SU-DHL-6 (cell line): ENCODE data around the gene HINT1.

Experiments used
- H2AFZ ChIP-seq: fragments of 200-600 bp; sonication (generic); 2 replicates; pipeline ENCODE4 v1.6.1; 2014; ENCODE audit warnings: low read depth, mild to moderate bottlenecking, moderate library complexity, mixed read lengths, antibody characterized with exemption, low read length; ENCODE audit not compliant: severe bottlenecking
- H3F3A ChIP-seq: fragments of 200-600 bp; shearing (Covaris generic); 2 replicates; pipeline ENCODE4 v1.6.0; 2016; ENCODE audit warnings: antibody characterized with exemption, mild to moderate bottlenecking; ENCODE audit not compliant: insufficient read depth
- H3K27ac ChIP-seq: fragments of 200-600 bp; sonication (generic); 2 replicates; pipeline ENCODE4 v1.5.1; 2016; ENCODE audit warnings: low read depth, mild to moderate bottlenecking, low read length, moderate library complexity, mixed read lengths
- H3K27me3 ChIP-seq: fragments of 200-600 bp; sonication (generic), shearing (Covaris generic); 2 replicates; pipeline ENCODE4 v1.6.0; 2014; ENCODE audit warnings: mild to moderate bottlenecking, low read length
- H3K36me3 ChIP-seq: fragments of 200-600 bp; sonication (generic); 2 replicates; pipeline ENCODE4 v1.6.1; 2014; ENCODE audit warnings: mild to moderate bottlenecking, low read length, mixed read lengths
- H3K4me2 ChIP-seq: fragments of 300-600, 200-600 bp; shearing (Covaris generic), sonication (generic); 2 replicates; pipeline ENCODE4 v1.6.0; 2014; ENCODE audit warnings: low read length, low read depth, mild to moderate bottlenecking; ENCODE audit not compliant: poor library complexity, severe bottlenecking
- H3K4me3 ChIP-seq: fragments of 200-600 bp; sonication (generic); 2 replicates; pipeline ENCODE4 v1.5.1; 2014; ENCODE audit warnings: antibody characterized with exemption, low read length, mild to moderate bottlenecking, mixed read lengths; ENCODE audit not compliant: insufficient read depth, poor library complexity, severe bottlenecking
- H3K79me2 ChIP-seq: fragments of 200-600 bp; sonication (generic); 2 replicates; pipeline ENCODE4 v1.6.1; 2014; ENCODE audit warnings: mild to moderate bottlenecking, low read length, moderate library complexity; ENCODE audit not compliant: insufficient read depth
- H3K9ac ChIP-seq: fragments of 200-600 bp; sonication (generic); 2 replicates; pipeline ENCODE4 v1.7.0; 2014; ENCODE audit warnings: mild to moderate bottlenecking, low read length
- H3K9me2 ChIP-seq: fragments of 200-600 bp; sonication (generic); replicated peaks from 2 replicates; pipeline ENCODE4 v1.6.1; 2014; ENCODE audit warnings: low read length; ENCODE audit not compliant: insufficient read depth
- H3K9me3 ChIP-seq: fragments of 200-600 bp; sonication (generic); 2 replicates; pipeline ENCODE4 v1.6.1; 2014; ENCODE audit warnings: low read length, mixed read lengths; ENCODE audit not compliant: insufficient read depth
- H4K20me1 ChIP-seq: fragments of 200-600 bp; sonication (generic); 2 replicates; pipeline ENCODE4 v1.6.1; 2014; ENCODE audit warnings: low read depth, mild to moderate bottlenecking, antibody characterized with exemption, low read length, moderate library complexity, mixed read lengths
- CTCF ChIP-seq: fragments of 200-600 bp; sonication (generic); IDR thresholded peaks from one replicate; pipeline ENCODE4 v1.5.1; 2017; ENCODE audit warnings: antibody characterized with exemption, mild to moderate bottlenecking, low read length, moderate library complexity; ENCODE audit not compliant: insufficient read depth, poor library complexity, severe bottlenecking
- EZH2phosphoT487 ChIP-seq: fragments of 200-600 bp; sonication (generic), shearing (Covaris generic); conservative IDR thresholded peaks from 2 replicates; pipeline ENCODE4 v1.6.1; 2018; ENCODE audit warnings: mild to moderate bottlenecking, antibody characterized with exemption, low read length, moderate library complexity, mixed read lengths

Gene HINT1

DNA sequence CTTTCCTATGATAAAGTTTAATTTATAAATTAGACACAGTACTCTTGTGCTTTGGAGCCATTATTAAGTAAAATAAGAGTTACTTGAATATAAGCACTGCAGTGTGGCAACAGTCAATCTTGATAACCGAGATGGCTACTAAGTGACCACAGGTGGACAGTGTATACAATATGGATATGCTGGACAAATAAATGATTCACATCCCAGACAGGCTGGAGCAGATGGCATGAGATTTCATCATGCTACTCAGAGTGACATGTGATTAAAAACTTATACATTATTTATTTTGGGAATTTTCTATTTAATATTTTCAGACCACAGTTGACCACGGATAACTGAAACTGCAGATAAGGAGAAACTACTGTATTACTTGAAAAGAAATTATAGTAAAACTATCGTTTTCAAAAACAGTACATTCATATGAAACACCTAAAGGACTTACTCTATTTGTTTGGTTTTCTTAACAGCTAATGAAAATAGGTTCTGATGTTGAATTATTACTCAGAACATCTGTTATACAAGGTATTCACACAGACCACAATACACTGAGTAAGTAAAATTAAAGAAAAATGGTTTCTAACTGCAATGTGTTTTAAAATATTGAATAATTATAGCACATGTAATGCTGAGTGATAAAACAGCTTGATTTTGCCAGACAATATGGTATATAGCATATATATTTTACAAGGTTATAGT is 21.7 kb upstream of the HINT1 start:
- Histone ChIP-seq H3K36me3 (peaks cover 26% of the 10 kb centered on the region), H3K9me3 (no peaks in the 10 kb centered on the region), H3K27me3 (no peaks in the 10 kb centered on the region), H3K9me2 (no peaks in the 10 kb centered on the region), H3K9ac (no peak overlapping the region), H3K4me3 (no peak overlapping the region), H3F3A (peaks cover 20% of the 10 kb centered on the region; the same call in 1 of the 2 replicates), H2AFZ (no peak overlapping the region), H4K20me1 (no peaks in the 10 kb centered on the region), H3K4me2 (no peak overlapping the region), H3K79me2 (no peaks in the 10 kb centered on the region), H3K27ac (no peak overlapping the region)
- TF ChIP-seq EZH2phosphoT487 (no peak), CTCF (no peak)

GRCh38 chr5:131185523-131186104 is 20.6 kb upstream of the HINT1 start:
- H3K9ac ChIP-seq: no peak overlapping the region
- no peak overlapping the region for H3K27ac ChIP-seq
- no peaks in the 10 kb centered on the region for H3K9me2 ChIP-seq
- no peaks in the 10 kb centered on the region for H3K27me3 ChIP-seq
- TF ChIP-seq EZH2phosphoT487 (no peak), CTCF (no peak)
- H3K36me3 ChIP-seq: peaks cover 20% of the 10 kb centered on the region; the same call in 1 of the 2 replicates
- H3F3A ChIP-seq: peaks cover 21% of the 10 kb centered on the region; the same call in 1 of the 2 replicates
- H4K20me1 ChIP-seq: no peaks in the 10 kb centered on the region
- H3K79me2 ChIP-seq: no peaks in the 10 kb centered on the region
- H3K4me2 ChIP-seq: no peak overlapping the region
- no peak overlapping the region for H3K4me3 ChIP-seq
- no peaks in the 10 kb centered on the region for H3K9me3 ChIP-seq
- H2AFZ ChIP-seq: no peak overlapping the region

DNA sequence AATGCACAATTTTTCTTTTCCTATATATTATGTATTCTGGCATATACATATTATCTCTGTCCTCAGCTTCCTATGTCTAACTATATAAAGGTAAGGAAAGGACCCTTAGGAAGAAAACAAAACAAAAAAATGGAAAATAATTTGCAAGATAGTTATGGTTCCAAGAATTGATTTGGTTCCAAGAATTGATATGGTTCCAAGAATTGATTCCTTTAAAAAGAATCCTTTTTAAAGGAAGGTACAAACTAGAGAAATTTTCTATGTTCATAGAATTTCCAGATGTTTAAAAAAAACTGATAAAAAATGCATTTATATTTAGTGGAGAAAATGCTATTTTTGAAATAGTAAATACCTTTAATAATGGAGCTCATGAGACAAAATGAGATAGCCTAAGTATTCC is 17.8 kb upstream of the HINT1 start:
- Histone ChIP-seq H3K4me3 (peak overlapping the region; percentile 36), H3K27ac (peak overlapping the region; percentile 94), H3K9ac (peak overlapping the region; percentile 44), H3F3A (peaks cover 28% of the 10 kb centered on the region; the same call in 1 of the 2 replicates), H3K79me2 (peaks cover 13% of the 10 kb centered on the region), H3K36me3 (peaks cover 16% of the 10 kb centered on the region; the same call in 1 of the 2 replicates), H4K20me1 (no peaks in the 10 kb centered on the region), H3K9me2 (no peaks in the 10 kb centered on the region), H2AFZ (no peak overlapping the region), H3K4me2 (peak overlapping the region; percentile 69), H3K9me3 (no peaks in the 10 kb centered on the region), H3K27me3 (no peaks in the 10 kb centered on the region)
- no peak for TF ChIP-seq EZH2phosphoT487
- TF ChIP-seq CTCF: no peak
